ENCODE measurements around the gene AGAP1.

- TF ChIP-seq REST (IDR thresholded peaks at IDR 0.05) (no peak), CTCF (IDR thresholded peaks at IDR 0.05; ENCODE audit: low read depth, low read length, missing input control) (no peak), GABPA (IDR thresholded peaks at IDR 0.05 in 1 of 2, conservative IDR thresholded peaks at IDR 0.05 in 1 of 2) (no peak), YY1 (IDR thresholded peaks at IDR 0.05) (no peak), ATF3 (IDR thresholded peaks at IDR 0.05) (no peak)
- TF ChIP-seq, protein P1, sequence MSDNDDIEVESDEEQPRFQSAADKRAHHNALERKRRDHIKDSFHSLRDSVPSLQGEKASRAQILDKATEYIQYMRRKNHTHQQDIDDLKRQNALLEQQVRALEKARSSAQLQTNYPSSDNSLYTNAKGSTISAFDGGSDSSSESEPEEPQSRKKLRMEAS (IDR thresholded peaks at IDR 0.05) = no peak
These were observed 432.4 kb downstream of the AGAP1 start for GRCh38 chr2:235926229-235926628.

Measured in liver (tissue), 3 donors.